Thyroid gland (tissue), 4 donors: ENCODE results near the gene C11orf65.

ENCODE experiments used
- POLR2A ChIP-seq, 2 donors: fragments of 450-650 bp; IDR thresholded peaks; one replicate each; pipeline ENCODE4 v1.6.1; 2017; ENCODE audit warnings: antibody characterized with exemption in 2 of 2, mild to moderate bottlenecking in 2 of 2, moderate library complexity in 1 of 2
- TF ChIP-seq, protein P1 (sequence below), 6 experiments: fragments of 200-600 bp in 3 of 6; fragments of 450-650 bp in 3 of 6; sonication (generic) in 3 of 6; IDR thresholded peaks; one replicate each; pipeline ENCODE4 v1.5.1; 2016 to 2019; ENCODE audit warnings: antibody characterized with exemption in 6 of 6, mild to moderate bottlenecking in 2 of 6, inconsistent platforms in 1 of 6, moderate library complexity in 1 of 6

DNA sequence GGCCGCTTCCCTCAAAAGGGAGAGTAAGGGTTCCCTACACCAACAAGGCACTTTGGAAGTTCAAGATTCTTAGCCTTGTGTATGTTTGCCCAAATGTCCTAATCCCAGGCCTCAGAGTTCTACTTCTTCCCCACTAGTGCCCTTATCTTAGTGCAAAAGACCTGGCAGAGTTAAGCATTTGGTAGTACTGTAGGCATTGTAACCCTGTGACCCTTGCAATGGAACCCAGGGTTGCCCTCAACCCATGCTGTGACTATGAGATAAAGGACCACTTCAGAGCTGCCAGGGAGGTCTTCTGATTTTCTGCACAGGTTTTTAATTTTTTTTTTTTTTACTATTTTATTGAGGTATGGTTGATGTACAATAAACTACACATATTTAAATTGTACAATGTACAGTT lies 65.1 kb downstream of the C11orf65 start:
- TF ChIP-seq, protein P1, sequence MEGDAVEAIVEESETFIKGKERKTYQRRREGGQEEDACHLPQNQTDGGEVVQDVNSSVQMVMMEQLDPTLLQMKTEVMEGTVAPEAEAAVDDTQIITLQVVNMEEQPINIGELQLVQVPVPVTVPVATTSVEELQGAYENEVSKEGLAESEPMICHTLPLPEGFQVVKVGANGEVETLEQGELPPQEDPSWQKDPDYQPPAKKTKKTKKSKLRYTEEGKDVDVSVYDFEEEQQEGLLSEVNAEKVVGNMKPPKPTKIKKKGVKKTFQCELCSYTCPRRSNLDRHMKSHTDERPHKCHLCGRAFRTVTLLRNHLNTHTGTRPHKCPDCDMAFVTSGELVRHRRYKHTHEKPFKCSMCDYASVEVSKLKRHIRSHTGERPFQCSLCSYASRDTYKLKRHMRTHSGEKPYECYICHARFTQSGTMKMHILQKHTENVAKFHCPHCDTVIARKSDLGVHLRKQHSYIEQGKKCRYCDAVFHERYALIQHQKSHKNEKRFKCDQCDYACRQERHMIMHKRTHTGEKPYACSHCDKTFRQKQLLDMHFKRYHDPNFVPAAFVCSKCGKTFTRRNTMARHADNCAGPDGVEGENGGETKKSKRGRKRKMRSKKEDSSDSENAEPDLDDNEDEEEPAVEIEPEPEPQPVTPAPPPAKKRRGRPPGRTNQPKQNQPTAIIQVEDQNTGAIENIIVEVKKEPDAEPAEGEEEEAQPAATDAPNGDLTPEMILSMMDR (IDR thresholded peaks at IDR 0.05): no peak
- no peak for TF ChIP-seq POLR2A (IDR thresholded peaks at IDR 0.05)
